Activated B cell treated with CpG ODN at 0.5 μM for 24 hours (primary cell): ENCODE measurements around the gene NLRP6. TPM values are rescaled to one million over a fixed set of nuclear protein-coding genes. Genes with fewer than 3 reads are reported as not detected.

Experiments
- ATAC-seq: fragments of 200-7000 bp; cut with Tn5 transposase; one replicate; pipeline ENCODE4 v1.10.0; 2021; ENCODE audit warnings: low read depth, mild to moderate bottlenecking, moderate library complexity
- CTCF ChIA-PET: fragments of 350-600 bp; sonication (Branson Sonifier 250); formaldehyde crosslinking; loops from one replicate; lab custom pipeline; 2021; ENCODE audit warnings: antibody characterized with exemption; lab: Charles Lee
- POLR2A ChIA-PET: fragments of 350-600 bp; sonication (Branson Sonifier 250); formaldehyde crosslinking; loops from one replicate; lab custom pipeline; 2021; ENCODE audit warnings: antibody characterized with exemption; lab: Charles Lee
- DNase-seq: peaks from one replicate; pipeline ENCODE4 v3.0.0; 2022
- H3K27ac Mint-ChIP-seq: one replicate; pipeline ENCODE4 v1.8.0; 2020; ENCODE audit warnings: mixed read lengths
- H3K27me3 Mint-ChIP-seq: one replicate; pipeline ENCODE4 v1.8.0; 2021; ENCODE audit warnings: mixed read lengths
- H3K36me3 Mint-ChIP-seq: one replicate; pipeline ENCODE4 v1.8.0; 2021; ENCODE audit warnings: low read depth, mixed read lengths
- H3K4me1 Mint-ChIP-seq: one replicate; pipeline ENCODE4 v1.8.0; 2021; ENCODE audit warnings: mixed read lengths
- H3K4me3 Mint-ChIP-seq: one replicate; pipeline ENCODE4 v1.8.0; 2020; ENCODE audit warnings: mild to moderate bottlenecking, mixed read lengths
- H3K9me3 Mint-ChIP-seq: one replicate; pipeline ENCODE4 v1.8.0; 2020; ENCODE audit warnings: mixed read lengths
- intact Hi-C: fragments of 100-400 bp; cut with micrococcal nuclease; formaldehyde crosslinking; loops from one replicate; pipeline ENCODE4 v1.15.1; 2024
- total RNA-seq: library from RNA; stranded (reverse); gene quantifications from 2 replicates; pipeline ENCODE4 v1.2.3, GENCODE V29; 2022
- TF ChIP-seq, protein P1 (sequence below): fragments of 200-600 bp; IDR thresholded peaks from one replicate; pipeline ENCODE4 v1.8.0; 2022; ENCODE audit warnings: antibody characterized with exemption, mild to moderate bottlenecking

NLRP6 gene
- total RNA-seq, 1 donor from 2014 or later = 0.64 TPM

DNA sequence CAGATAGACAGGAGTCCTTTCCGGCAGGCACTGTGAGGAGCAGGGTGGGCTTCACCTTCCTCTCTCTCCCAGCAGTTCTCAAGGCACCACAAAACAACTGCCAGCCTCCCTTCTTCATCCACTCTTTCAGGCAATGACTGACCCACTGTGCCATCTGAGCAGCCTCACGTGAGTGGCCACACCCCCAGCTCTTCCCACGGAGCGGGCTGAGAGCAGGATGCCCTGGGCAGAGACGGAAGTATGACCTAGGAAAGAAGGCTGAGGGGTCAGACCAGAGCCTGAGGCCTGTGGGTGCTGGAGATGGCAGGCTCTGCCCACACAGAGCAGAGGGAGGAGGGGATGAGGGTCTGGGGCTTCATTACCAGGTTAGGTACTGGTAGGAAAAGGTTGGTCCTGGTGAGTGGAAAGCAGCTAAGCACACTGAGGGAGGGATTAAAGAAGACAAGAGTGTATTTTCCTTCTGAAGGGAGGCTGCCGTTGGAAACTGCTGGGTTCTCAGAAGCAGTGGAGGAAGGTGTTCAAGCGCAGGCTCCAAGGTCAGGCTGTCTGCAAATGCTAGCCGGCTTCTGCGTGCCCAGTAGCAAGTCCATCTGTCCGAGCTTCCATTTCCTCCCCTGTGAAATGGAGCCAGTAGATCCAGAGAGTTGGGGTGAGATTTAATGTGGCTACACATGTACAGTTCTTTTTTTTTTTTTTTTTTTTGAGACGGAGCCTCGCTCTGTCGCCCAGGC lies 4.6 kb downstream of the NLRP6 start:
- Mint-ChIP-seq H3K36me3 (no peaks in the 10 kb centered on the region), H3K27me3 (peaks cover 30% of the 10 kb centered on the region), H3K4me1 (peaks cover 31% of the 10 kb centered on the region), H3K4me3 (no peak overlapping the region), H3K27ac (no peak overlapping the region), H3K9me3 (no peaks in the 10 kb centered on the region)
- intact Hi-C loops = no loop called here
- TF ChIP-seq, protein P1, sequence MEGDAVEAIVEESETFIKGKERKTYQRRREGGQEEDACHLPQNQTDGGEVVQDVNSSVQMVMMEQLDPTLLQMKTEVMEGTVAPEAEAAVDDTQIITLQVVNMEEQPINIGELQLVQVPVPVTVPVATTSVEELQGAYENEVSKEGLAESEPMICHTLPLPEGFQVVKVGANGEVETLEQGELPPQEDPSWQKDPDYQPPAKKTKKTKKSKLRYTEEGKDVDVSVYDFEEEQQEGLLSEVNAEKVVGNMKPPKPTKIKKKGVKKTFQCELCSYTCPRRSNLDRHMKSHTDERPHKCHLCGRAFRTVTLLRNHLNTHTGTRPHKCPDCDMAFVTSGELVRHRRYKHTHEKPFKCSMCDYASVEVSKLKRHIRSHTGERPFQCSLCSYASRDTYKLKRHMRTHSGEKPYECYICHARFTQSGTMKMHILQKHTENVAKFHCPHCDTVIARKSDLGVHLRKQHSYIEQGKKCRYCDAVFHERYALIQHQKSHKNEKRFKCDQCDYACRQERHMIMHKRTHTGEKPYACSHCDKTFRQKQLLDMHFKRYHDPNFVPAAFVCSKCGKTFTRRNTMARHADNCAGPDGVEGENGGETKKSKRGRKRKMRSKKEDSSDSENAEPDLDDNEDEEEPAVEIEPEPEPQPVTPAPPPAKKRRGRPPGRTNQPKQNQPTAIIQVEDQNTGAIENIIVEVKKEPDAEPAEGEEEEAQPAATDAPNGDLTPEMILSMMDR = no peak
- POLR2A ChIA-PET = interaction anchor here (1.2 to 6.5 kb wide), 2 partner anchors 16 to 46 kb away, joined by 7 to 74 read pairs; partner anchors contain the start of gene PSMD13
- no peak for ATAC-seq
- CTCF ChIA-PET = interaction anchor here (1.1 kb wide), 1 partner anchor 25 kb away, joined by 3 read pairs; no protein-coding TSS in a partner anchor
- no peak for DNase-seq

DNA sequence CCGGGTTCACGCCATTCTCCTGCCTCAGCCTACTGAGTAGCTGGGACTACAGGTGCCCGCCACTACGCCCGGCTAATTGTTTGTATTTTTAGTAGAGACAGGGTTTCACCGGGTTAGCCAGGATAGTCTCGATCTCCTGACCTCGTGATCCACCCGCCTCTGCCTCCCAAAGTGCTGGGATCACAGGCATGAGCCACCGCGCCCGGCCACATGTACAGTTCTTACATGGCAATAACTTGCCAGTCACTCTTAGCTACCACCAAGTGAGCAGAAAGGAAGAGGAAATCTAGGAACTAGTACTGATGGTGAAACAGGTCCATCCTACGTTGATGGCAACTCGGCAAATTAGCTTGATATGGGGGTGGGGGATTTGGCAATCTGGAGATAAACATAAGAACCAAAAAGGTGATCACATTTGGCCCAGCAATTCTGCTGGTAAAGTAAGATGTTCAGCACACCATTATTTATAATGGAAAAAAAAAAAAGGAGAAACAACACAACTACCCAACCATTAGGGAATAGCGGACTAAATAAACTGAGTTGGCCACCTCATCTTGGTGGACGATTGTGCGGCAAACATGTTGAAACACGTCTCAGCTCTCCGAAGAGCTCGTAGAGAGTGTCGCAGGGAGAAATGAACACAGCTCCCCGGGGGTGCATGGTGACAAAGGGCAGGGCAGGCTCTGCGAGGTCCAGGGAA lies 5.3 kb downstream of the NLRP6 start:
- ATAC-seq = no peak
- intact Hi-C loops = no loop called here
- H3K4me3 Mint-ChIP-seq = no peak overlapping the region
- no peak overlapping the region for H3K27ac Mint-ChIP-seq
- H3K9me3 Mint-ChIP-seq = no peaks in the 10 kb centered on the region
- CTCF ChIA-PET = no interaction called here
- DNase-seq = no peak
- H3K36me3 Mint-ChIP-seq = peaks cover 1% of the 10 kb centered on the region
- TF ChIP-seq, protein P1 = no peak
- POLR2A ChIA-PET = interaction anchor here (1.0 to 6.5 kb wide), 4 partner anchors 9 to 47 kb away, joined by 3 to 74 read pairs (median 6); partner anchors contain the start of gene PSMD13
- H3K27me3 Mint-ChIP-seq = peaks cover 30% of the 10 kb centered on the region
- peaks cover 37% of the 10 kb centered on the region for H3K4me1 Mint-ChIP-seq

DNA sequence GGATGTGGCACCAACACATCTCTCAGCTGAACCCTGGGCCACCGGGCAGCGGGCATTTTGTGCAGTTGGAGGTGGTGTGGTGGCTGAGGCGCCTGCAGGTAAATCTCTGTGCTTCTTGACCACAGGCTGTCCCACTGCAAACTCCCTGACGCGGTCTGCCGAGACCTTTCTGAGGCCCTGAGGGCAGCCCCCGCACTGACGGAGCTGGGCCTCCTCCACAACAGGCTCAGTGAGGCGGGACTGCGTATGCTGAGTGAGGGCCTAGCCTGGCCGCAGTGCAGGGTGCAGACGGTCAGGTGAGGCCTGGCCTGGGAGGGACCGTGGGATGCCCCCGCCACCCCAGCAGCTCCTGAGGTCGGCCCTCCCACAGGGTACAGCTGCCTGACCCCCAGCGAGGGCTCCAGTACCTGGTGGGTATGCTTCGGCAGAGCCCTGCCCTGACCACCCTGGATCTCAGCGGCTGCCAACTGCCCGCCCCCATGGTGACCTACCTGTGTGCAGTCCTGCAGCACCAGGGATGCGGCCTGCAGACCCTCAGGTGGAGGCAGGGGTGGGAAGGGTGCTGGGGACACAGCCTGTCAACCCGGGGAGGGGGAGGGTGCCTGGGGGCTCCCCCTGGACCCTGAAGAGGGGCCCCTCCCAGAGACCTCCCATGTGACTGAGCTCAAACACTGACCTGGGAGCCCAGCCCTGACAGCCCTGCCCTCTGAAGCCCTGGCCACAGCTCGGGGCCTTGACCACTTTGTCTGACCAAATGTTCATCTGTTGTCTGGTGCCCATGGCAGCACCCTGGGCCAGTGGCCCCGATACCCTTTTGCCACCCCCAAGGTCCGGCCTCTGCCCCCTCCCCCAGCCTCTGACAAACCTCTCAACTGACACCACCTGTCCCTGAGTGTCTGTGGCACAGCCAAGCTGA lies 6.2 kb downstream of the NLRP6 start:
- POLR2A ChIA-PET = interaction anchor here (1.0 to 6.5 kb wide), 3 partner anchors 10 to 34 kb away, joined by 3 to 74 read pairs (median 5); no protein-coding TSS in a partner anchor
- Mint-ChIP-seq H3K27me3 (peaks cover 30% of the 10 kb centered on the region), H3K4me3 (no peak overlapping the region), H3K9me3 (no peaks in the 10 kb centered on the region), H3K4me1 (peaks cover 35% of the 10 kb centered on the region), H3K27ac (no peak overlapping the region), H3K36me3 (peaks cover 1% of the 10 kb centered on the region)
- CTCF ChIA-PET = no interaction called here
- intact Hi-C loops = loop anchor here (5.0 kb wide), 1 partner anchor 47 kb away; the partner anchor contains the start of genes PSMD13 and SIRT3
- no peak for DNase-seq
- ATAC-seq = no peak
- TF ChIP-seq, protein P1 = no peak

DNA sequence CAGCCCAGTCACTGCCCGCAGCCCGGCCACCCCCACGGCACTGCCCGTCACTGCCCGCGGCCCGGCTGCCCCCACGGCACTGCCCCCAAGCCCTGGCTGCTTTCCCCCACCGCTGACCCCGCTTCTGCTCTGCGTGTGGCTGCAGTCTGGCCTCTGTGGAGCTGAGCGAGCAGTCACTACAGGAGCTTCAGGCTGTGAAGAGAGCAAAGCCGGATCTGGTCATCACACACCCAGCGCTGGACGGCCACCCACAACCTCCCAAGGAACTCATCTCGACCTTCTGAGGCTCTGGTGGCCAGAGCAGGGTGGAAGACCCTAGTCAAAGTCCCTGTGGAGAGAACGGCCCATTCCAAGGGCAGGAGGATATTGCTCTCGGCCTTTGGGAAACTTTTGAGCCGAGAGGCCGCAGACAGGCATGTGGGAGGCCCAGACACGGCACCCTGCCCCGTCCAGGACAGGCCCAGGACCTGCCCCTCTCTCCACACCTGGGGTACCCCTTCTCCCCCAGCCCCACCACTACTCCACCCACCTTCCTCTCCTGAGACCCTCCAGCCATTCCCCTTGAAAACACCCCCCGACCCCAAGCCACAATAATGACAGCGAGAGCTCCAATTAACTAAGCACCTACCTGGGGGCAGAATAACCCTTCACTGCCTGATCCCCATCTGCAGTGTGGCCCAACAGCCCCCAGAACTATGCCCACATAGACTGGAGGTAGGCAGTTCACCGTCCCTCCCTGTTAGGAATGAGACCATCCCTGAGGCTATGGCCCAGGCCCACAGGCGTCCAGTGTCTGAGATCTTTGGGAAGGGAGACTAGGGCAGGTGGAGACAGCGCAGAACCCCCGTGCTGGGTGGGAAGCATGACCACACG lies 7.0 kb downstream of the NLRP6 start:
- ChIA-PET CTCF (no interaction called here), POLR2A (interaction anchor here (0.7 to 6.5 kb wide), 3 partner anchors 11 to 67 kb away, joined by 5 to 74 read pairs (median 7); no protein-coding TSS in a partner anchor)
- H3K4me1 Mint-ChIP-seq = peaks cover 38% of the 10 kb centered on the region
- peaks cover 1% of the 10 kb centered on the region for H3K36me3 Mint-ChIP-seq
- H3K27ac Mint-ChIP-seq = no peak overlapping the region
- no peak overlapping the region for H3K4me3 Mint-ChIP-seq
- DNase-seq (no peak), ATAC-seq (no peak)
- no peaks in the 10 kb centered on the region for H3K9me3 Mint-ChIP-seq
- TF ChIP-seq, protein P1 = no peak
- H3K27me3 Mint-ChIP-seq = peaks cover 30% of the 10 kb centered on the region
- intact Hi-C loops = loop anchor here (5.0 kb wide), 1 partner anchor 48 kb away; the partner anchor contains the start of genes PSMD13 and SIRT3
